ENCODE data around the gene LRRC4. TPM values are rescaled to one million over a fixed set of nuclear protein-coding genes. Genes with fewer than 3 reads are reported as not detected.

LRRC4 gene
- polyA plus RNA-seq, 1 of the 3 experiments (the other 2 are of a cell fraction): 0.44 TPM

- Histone ChIP-seq H2AFZ (ENCODE audit: low read depth) (no peak overlapping the region), H3K27ac (ENCODE audit: low read depth in 2 of 2, low read length in 1 of 2) (no peak overlapping the region; a peak in 1 of 4 replicates), H3K9me3 (no peaks in the 10 kb centered on the region), H3K27me3 (ENCODE audit: insufficient read depth) (no peaks in the 10 kb centered on the region), H3F3A (replicated peaks; ENCODE audit: insufficient read depth) (no peaks in the 10 kb centered on the region), H3K9me2 (no peaks in the 10 kb centered on the region), H4K20me1 (ENCODE audit: insufficient read depth) (no peaks in the 10 kb centered on the region), H3K36me3 (replicated peaks in 1 of 2; ENCODE audit: control insufficient read depth in 1 of 2, insufficient read depth in 2 of 2, low read length in 1 of 2) (peaks cover 5 to 66% of the 10 kb centered on the region in 2 experiments), H3K4me3 (ENCODE audit: low read depth in 2 of 2, low read length in 1 of 2) (no peak overlapping the region), H3K79me2 (ENCODE audit: insufficient read depth) (no peaks in the 10 kb centered on the region), H3K9ac (no peak overlapping the region), H3K4me2 (no peak overlapping the region), H3K4me1 (ENCODE audit: control insufficient read depth in 1 of 2, insufficient read depth in 2 of 2, low read depth in 1 of 2, low read length in 1 of 2) (peaks cover 0 to 45% of the 10 kb centered on the region in 2 experiments; a peak in 2 of 4 replicates)
- no peak for DNase-seq
- CTCF ChIA-PET: interaction anchor here (0.7 to 5.6 kb wide), 8 partner anchors 11 to 286 kb away, joined by 3 to 33 read pairs (median 6); no protein-coding TSS in a partner anchor
- POLR2A ChIA-PET: no interaction called here
- no peak for TF ChIP-seq TAF1 (IDR thresholded peaks at IDR 0.05; ENCODE audit: borderline replicate concordance, low read depth, low read length)
- no peak for TF ChIP-seq ELF1 (IDR thresholded peaks at IDR 0.05)
- no peak for TF ChIP-seq GATA2 (CRISPR knock-in tag; IDR thresholded peaks at IDR 0.05)
- TF ChIP-seq, protein P1, sequence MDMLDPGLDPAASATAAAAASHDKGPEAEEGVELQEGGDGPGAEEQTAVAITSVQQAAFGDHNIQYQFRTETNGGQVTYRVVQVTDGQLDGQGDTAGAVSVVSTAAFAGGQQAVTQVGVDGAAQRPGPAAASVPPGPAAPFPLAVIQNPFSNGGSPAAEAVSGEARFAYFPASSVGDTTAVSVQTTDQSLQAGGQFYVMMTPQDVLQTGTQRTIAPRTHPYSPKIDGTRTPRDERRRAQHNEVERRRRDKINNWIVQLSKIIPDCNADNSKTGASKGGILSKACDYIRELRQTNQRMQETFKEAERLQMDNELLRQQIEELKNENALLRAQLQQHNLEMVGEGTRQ (IDR thresholded peaks at IDR 0.05; ENCODE audit: borderline replicate concordance, low read depth, low read length): no peak
- no peak for TF ChIP-seq TEAD4 (IDR thresholded peaks at IDR 0.05; ENCODE audit: borderline replicate concordance, insufficient read depth)
- TF ChIP-seq EP300 (IDR thresholded peaks at IDR 0.05; ENCODE audit: borderline replicate concordance in 1 of 2, low read depth in 1 of 2, low read length in 1 of 2): no peak
- TF ChIP-seq, protein P2, sequence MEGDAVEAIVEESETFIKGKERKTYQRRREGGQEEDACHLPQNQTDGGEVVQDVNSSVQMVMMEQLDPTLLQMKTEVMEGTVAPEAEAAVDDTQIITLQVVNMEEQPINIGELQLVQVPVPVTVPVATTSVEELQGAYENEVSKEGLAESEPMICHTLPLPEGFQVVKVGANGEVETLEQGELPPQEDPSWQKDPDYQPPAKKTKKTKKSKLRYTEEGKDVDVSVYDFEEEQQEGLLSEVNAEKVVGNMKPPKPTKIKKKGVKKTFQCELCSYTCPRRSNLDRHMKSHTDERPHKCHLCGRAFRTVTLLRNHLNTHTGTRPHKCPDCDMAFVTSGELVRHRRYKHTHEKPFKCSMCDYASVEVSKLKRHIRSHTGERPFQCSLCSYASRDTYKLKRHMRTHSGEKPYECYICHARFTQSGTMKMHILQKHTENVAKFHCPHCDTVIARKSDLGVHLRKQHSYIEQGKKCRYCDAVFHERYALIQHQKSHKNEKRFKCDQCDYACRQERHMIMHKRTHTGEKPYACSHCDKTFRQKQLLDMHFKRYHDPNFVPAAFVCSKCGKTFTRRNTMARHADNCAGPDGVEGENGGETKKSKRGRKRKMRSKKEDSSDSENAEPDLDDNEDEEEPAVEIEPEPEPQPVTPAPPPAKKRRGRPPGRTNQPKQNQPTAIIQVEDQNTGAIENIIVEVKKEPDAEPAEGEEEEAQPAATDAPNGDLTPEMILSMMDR (IDR thresholded peaks at IDR 0.05): no peak
- no peak for TF ChIP-seq SIN3A (IDR thresholded peaks at IDR 0.05; ENCODE audit: borderline replicate concordance, low read depth, low read length)
- no peak for TF ChIP-seq IRF3 (IDR thresholded peaks at IDR 0.05; ENCODE audit: low read depth, low read length)
- TF ChIP-seq MXI1 (IDR thresholded peaks at IDR 0.05; ENCODE audit: low read depth, low read length): no peak
- no peak for TF ChIP-seq EZH2phosphoT487 (IDR thresholded peaks at IDR 0.05; ENCODE audit: borderline replicate concordance, low read depth)
- 97% methylated on average over 5 of the region's 6 CpGs for WGBS (ENCODE audit: low lambda C conversion rate)
Measured at GRCh38 chr7:128074736-128075135, 43.5 kb upstream of the LRRC4 start.

GRCh38 chr7:128074336-128074735, 43.1 kb upstream of the LRRC4 start:
- H3K9ac ChIP-seq: no peak overlapping the region
- ChIA-PET POLR2A (no interaction called here), CTCF (interaction anchor here (0.7 to 3.0 kb wide), 5 partner anchors 8 to 286 kb away, joined by 3 to 15 read pairs (median 6); no protein-coding TSS in a partner anchor)
- peaks cover 5 to 64% of the 10 kb centered on the region in 2 experiments for H3K36me3 ChIP-seq (replicated peaks in 1 of 2; ENCODE audit: control insufficient read depth in 1 of 2, insufficient read depth in 2 of 2, low read length in 1 of 2)
- no peak for DNase-seq
- H3K9me2 ChIP-seq: no peaks in the 10 kb centered on the region
- H3K4me2 ChIP-seq: no peak overlapping the region
- no peaks in the 10 kb centered on the region for H4K20me1 ChIP-seq (ENCODE audit: insufficient read depth)
- no peak overlapping the region; a peak in 1 of 4 replicates for H3K27ac ChIP-seq (ENCODE audit: low read depth in 2 of 2, low read length in 1 of 2)
- no peak overlapping the region for H3K4me3 ChIP-seq (ENCODE audit: low read depth in 2 of 2, low read length in 1 of 2)
- H3K9me3 ChIP-seq: no peaks in the 10 kb centered on the region
- H3K27me3 ChIP-seq (ENCODE audit: insufficient read depth): no peaks in the 10 kb centered on the region
- H3F3A ChIP-seq (replicated peaks; ENCODE audit: insufficient read depth): no peaks in the 10 kb centered on the region
- H3K79me2 ChIP-seq (ENCODE audit: insufficient read depth): no peaks in the 10 kb centered on the region
- TF ChIP-seq SMC3 (IDR thresholded peaks at IDR 0.05; ENCODE audit: low read depth, low read length): no peak
- no peak for TF ChIP-seq RFX5 (IDR thresholded peaks at IDR 0.05; ENCODE audit: low read length)
- no peak for TF ChIP-seq MXI1 (IDR thresholded peaks at IDR 0.05; ENCODE audit: low read depth, low read length)
- TF ChIP-seq TCF12 (IDR thresholded peaks at IDR 0.05): no peak
- TF ChIP-seq NRF1 (IDR thresholded peaks at IDR 0.05; ENCODE audit: low read depth, low read length): no peak
- no peak for TF ChIP-seq GABPA (IDR thresholded peaks at IDR 0.05; ENCODE audit: low read depth)
- no peak for TF ChIP-seq RCOR1 (IDR thresholded peaks at IDR 0.05; ENCODE audit: low read length)
- no peak for TF ChIP-seq JUND (IDR thresholded peaks at IDR 0.05)
- TF ChIP-seq, protein P3, sequence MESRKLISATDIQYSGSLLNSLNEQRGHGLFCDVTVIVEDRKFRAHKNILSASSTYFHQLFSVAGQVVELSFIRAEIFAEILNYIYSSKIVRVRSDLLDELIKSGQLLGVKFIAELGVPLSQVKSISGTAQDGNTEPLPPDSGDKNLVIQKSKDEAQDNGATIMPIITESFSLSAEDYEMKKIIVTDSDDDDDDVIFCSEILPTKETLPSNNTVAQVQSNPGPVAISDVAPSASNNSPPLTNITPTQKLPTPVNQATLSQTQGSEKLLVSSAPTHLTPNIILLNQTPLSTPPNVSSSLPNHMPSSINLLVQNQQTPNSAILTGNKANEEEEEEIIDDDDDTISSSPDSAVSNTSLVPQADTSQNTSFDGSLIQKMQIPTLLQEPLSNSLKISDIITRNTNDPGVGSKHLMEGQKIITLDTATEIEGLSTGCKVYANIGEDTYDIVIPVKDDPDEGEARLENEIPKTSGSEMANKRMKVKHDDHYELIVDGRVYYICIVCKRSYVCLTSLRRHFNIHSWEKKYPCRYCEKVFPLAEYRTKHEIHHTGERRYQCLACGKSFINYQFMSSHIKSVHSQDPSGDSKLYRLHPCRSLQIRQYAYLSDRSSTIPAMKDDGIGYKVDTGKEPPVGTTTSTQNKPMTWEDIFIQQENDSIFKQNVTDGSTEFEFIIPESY (IDR thresholded peaks at IDR 0.05; ENCODE audit: borderline replicate concordance, low read depth): no peak
- TF ChIP-seq ELF1 (IDR thresholded peaks at IDR 0.05): no peak
- H3K4me1 ChIP-seq (ENCODE audit: control insufficient read depth in 1 of 2, insufficient read depth in 2 of 2, low read depth in 1 of 2, low read length in 1 of 2): peaks cover 0 to 43% of the 10 kb centered on the region in 2 experiments; a peak in 2 of 4 replicates
- WGBS (ENCODE audit: low lambda C conversion rate): 93% methylated on average over 17 of the region's 19 CpGs
- H2AFZ ChIP-seq (ENCODE audit: low read depth): no peak overlapping the region
